A549 treated with RU486 at 1 μM for 4 hours (cell line): Measurements from ENCODE around the gene THSD4. TPM values are rescaled to one million over a fixed set of nuclear protein-coding genes. Genes with fewer than 3 reads are reported as not detected.

Experiments used
- total RNA-seq: library from RNA; stranded (reverse); fragments of 200-300 nt; extraction: Qiagen RNA extraction; gene quantifications from 5 replicates; pipeline ENCODE4 v1.2.3, GENCODE V29; 2022; ENCODE audit warnings: low read depth

THSD4 gene
- total RNA-seq: 15.6 to 22.7 TPM (median 21.4 TPM) in 5 replicates

DNA sequence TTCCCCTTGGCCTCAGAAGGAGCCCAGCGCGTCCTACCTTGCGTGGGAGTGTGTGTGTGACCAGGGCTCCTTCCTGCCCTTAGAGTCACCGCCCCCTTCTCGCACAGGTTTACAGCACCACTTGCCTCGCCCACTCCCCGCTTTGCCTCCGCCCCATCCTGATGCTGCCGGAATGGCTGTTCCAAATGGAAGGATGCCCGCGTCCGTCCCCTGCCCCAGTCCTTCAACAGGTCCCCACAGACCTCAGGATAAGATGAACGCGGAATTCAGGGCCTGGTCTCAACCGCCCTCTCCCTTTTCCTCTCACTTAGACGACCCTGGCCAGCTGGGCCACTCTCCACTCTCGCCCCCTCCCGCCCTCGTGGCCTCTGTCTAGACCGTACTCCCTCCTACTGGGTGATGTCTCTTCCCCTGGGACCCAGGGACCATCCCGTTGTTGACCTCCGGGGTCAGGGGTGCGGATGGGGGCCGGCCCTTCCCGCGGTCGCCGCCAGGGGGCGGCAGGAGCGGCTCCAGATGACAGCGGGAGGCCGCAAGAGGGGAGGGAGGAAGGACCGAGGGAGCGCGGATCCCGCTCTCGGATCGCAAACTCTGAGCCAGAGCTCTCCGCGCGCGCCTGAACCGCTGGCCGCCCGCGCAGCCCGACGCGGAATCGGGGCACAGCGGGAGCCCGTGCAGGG, at the start of gene THSD4:
THSD4 (plus strand) TSS at position 585 of the 680 bp plus-strand sequence.

DNA sequence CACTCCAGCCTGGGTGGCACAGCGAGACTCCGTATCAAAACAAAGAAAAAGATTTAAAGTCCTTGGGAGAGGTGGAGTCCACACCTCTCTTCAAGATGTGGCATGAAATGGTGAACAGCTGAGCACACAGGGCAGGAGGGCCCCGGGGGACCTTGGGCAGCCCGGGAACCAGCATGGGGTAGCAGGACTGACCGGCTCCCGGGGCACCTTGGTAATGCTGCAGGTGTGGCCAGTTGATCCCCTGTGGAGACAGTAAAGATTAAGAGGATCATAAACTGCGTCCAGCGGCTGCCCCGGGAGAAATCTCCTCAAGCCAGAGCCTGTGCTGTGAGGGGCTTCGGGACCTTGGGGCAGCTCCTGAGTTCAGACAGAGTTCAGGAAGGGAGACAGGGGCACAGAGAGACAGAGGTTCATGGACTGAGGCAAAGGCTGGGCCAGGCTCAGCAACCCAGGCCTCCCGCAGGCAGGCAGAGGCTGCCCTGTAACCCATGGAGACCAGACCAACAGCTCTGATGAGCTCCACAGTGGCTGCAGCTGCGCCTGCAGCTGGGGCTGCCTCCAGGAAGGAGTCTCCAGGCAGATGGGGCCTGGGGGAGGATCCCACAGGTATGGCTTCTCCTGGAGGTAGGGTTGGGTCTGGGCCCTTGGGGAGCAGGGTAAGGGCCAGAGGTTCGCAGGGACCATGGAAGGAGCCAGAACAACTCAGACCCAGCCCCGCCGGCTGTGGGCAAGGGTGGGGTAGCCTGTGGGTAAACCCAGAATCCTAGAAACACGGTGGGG, 695.2 kb downstream of the THSD4 start, which contains the start of gene NR2E3:
NR2E3 (plus strand) TSS at position 299 of the 780 bp plus-strand sequence; CDS start at position 489, 190 bp downstream.

Other genes with a start within 250 kb of the THSD4 start
- 4.8 to 6.9 TPM (median 5.3 TPM) in 5 replicates for gene THAP10, start 223.0 kb upstream of the THSD4 start, total RNA-seq
- gene LRRC49, start 222.6 kb upstream of the THSD4 start, total RNA-seq: 3.5 to 5.3 TPM (median 4.8 TPM) in 5 replicates